Ovary (tissue), 9 donors: ENCODE data around the gene PSIP1. TPM values are rescaled to one million over a fixed set of nuclear protein-coding genes. Genes with fewer than 3 reads are reported as not detected.

ENCODE experiments used
- DNase-seq, 5 donors: peaks; one replicate each; pipeline ENCODE4 v3.0.0-alpha.2; 2019 to 2020
- H3K27ac ChIP-seq, 2 donors: fragments of 200-600 bp; one replicate each; pipeline versions ENCODE4 v1.5.1 to v1.8.0; 2019 to 2022
- H3K27me3 ChIP-seq: fragments of 200-600 bp; one replicate; pipeline ENCODE4 v1.8.0; 2022
- H3K36me3 ChIP-seq: fragments of 200-600 bp; sonication (generic); one replicate; pipeline ENCODE4 v1.5.1; 2019
- H3K4me1 ChIP-seq: one replicate; pipeline ENCODE4 v1.8.1; 2013; ENCODE audit warnings: mild to moderate bottlenecking, moderate library complexity; ENCODE audit not compliant: insufficient read depth
- H3K4me3 ChIP-seq: fragments of 200-600 bp; sonication (generic); one replicate; pipeline ENCODE4 v1.5.1; 2017
- H3K9me3 ChIP-seq, 2 donors: fragments of 200-600 bp in 1 of 2; sonication (generic) in 1 of 2; one replicate each; pipeline versions ENCODE4 v1.5.1 to v1.8.1; 2013 to 2019; ENCODE audit warnings: mild to moderate bottlenecking in 1 of 2, moderate library complexity in 1 of 2
- CTCF ChIP-seq, 3 donors: fragments of 450-650 bp in 2 of 3; fragments of 200-600 bp in 1 of 3; IDR thresholded peaks; one replicate each; pipeline versions ENCODE4 v1.5.1 to v1.8.0; 2016 to 2022; ENCODE audit warnings: antibody characterized with exemption in 3 of 3, mild to moderate bottlenecking in 1 of 3
- EP300 ChIP-seq: sonication (generic); formaldehyde crosslinking; IDR thresholded peaks from one replicate; pipeline ENCODE4 v1.6.1; 2017; ENCODE audit warnings: antibody characterized with exemption
- POLR2A ChIP-seq: fragments of 450-650 bp; IDR thresholded peaks from one replicate; pipeline ENCODE4 v1.6.1; 2017; ENCODE audit warnings: antibody characterized with exemption, mild to moderate bottlenecking, moderate library complexity
- WGBS, 3 donors: extraction: QIAGEN DNeasy Blood & Tissue Kit in 1 of 3; methylation state at CpG; one replicate each; pipeline versions ENCODE4 v1.1.5 to v1.1.7; 2013 to 2017; 5-methylcytosine and 5-hydroxymethylcytosine counted together
- intact Hi-C, 4 donors: fragments of 100-400 bp; cut with DNase I; formaldehyde crosslinking; loops; one replicate each; pipeline versions ENCODE4 v1.11.0 to v1.15.1; 2022 to 2023
- polyA plus RNA-seq, 2 donors: library from polyadenylated mRNA; stranded (reverse); fragments of 200-250 nt in 1 of 2; fragments of 350-450 nt in 1 of 2; fragmentation: Illumina TruSeq in 1 of 2; extraction: RNeasy Lipid Tissue Mini Kit (QIAGEN cat#74804) in 1 of 2; gene quantifications; one replicate each; pipeline ENCODE4 v1.2.3, GENCODE V29; 2013 to 2014
- total RNA-seq, 7 donors: library from RNA; depleted of rRNA in 2 of 7; stranded (reverse); fragments of >200 nt in 2 of 7; fragmentation: NEBNext Ultra II Directional in 3 of 7; extraction: Animal tissue kit (Norgen Biotek cat#: 25700) in 3 of 7; gene quantifications; one replicate each; pipeline versions ENCODE4 v1.1.0 to v1.2.4, GENCODE V29; 2016 to 2023
- donor health status: DM: no; HTN: no; CAD: no; lungs with moderate emphysema.
- donor health status: DM: no; HTN: no; CAD: no.
- donor health status: Bipolar disorder and iron deficiency.
- donor health status: DM: yes; HTN: yes; CAD: no.
- donor health status: DM: no; HTN: no; CAD: no.
- donor health status: DM: yes; HTN: yes; CAD: no.

PSIP1 gene
- total and polyA plus RNA-seq, 9 donors: 69.5 to 104 (median 81.2) TPM

GRCh38 chr9:15549611-15550010 is 38.8 kb upstream of the PSIP1 start:
- Histone ChIP-seq H3K36me3 (no peaks in the 10 kb centered on the region), H3K9me3 (no peaks in the 10 kb centered on the region), H3K27me3 (no peaks in the 10 kb centered on the region), H3K27ac (no peak overlapping the region), H3K4me1 (no peaks in the 10 kb centered on the region), H3K4me3 (no peak overlapping the region)
- 94 to 98% (median 95%) methylated on average over 2 of the region's 2 CpGs for WGBS, 3 donors
- TF ChIP-seq EP300 (no peak), POLR2A (no peak)
- no peak for DNase-seq
- intact Hi-C loops: no loop called here

- Histone ChIP-seq H3K9me3 (no peaks in the 10 kb centered on the region), H3K36me3 (no peaks in the 10 kb centered on the region), H3K27ac (no peak overlapping the region), H3K4me1 (no peaks in the 10 kb centered on the region), H3K27me3 (no peaks in the 10 kb centered on the region), H3K4me3 (no peak overlapping the region)
- TF ChIP-seq CTCF (IDR thresholded peaks at IDR 0.05) (no peak), EP300 (no peak), POLR2A (no peak)
- 90 to 94% (median 92%) methylated on average over 4 of the region's 4 CpGs for WGBS, 3 donors
- intact Hi-C loops: no loop called here
- no peak for DNase-seq
Measured at GRCh38 chr9:15543047-15543813, 32.5 kb upstream of the PSIP1 start.

- Histone ChIP-seq H3K27me3 (no peaks in the 10 kb centered on the region), H3K9me3 (no peaks in the 10 kb centered on the region), H3K4me3 (no peak overlapping the region), H3K27ac (no peak overlapping the region), H3K36me3 (no peaks in the 10 kb centered on the region), H3K4me1 (no peaks in the 10 kb centered on the region)
- DNase-seq: no peak
- intact Hi-C loops: no loop called here
- WGBS, 3 donors: 92 to 96% (median 93%) methylated on average over 2 of the region's 2 CpGs
- no peak for TF ChIP-seq EP300
- no peak for TF ChIP-seq POLR2A
- TF ChIP-seq CTCF (IDR thresholded peaks at IDR 0.05): no peak
Measured at GRCh38 chr9:15542624-15543023, 31.9 kb upstream of the PSIP1 start.

- intact Hi-C loops: no loop called here
- no peaks in the 10 kb centered on the region for H3K36me3 ChIP-seq
- H3K9me3 ChIP-seq: no peaks in the 10 kb centered on the region
- DNase-seq: no peak
- H3K4me3 ChIP-seq: no peak overlapping the region
- TF ChIP-seq EP300: no peak
- TF ChIP-seq POLR2A: no peak
- no peak for TF ChIP-seq CTCF (IDR thresholded peaks at IDR 0.05)
- no peak overlapping the region for H3K27ac ChIP-seq
- WGBS, 3 donors: 26 to 34% (median 31%) methylated on average over 2 of the region's 2 CpGs
- no peaks in the 10 kb centered on the region for H3K27me3 ChIP-seq
- no peaks in the 10 kb centered on the region for H3K4me1 ChIP-seq
Measured at GRCh38 chr9:15541872-15542271, 31.1 kb upstream of the PSIP1 start.

GRCh38 chr9:15531380-15531779 is 20.6 kb upstream of the PSIP1 start:
- H3K27ac ChIP-seq: no peak overlapping the region
- no peak for TF ChIP-seq EP300
- no peak for TF ChIP-seq POLR2A
- no peak for TF ChIP-seq CTCF (IDR thresholded peaks at IDR 0.05)

More at GRCh38 chr9:15531380-15531779, 20.6 kb upstream of the PSIP1 start:
- DNase-seq: no peak
- no peak overlapping the region for H3K4me3 ChIP-seq
- H3K4me1 ChIP-seq: no peaks in the 10 kb centered on the region
- H3K9me3 ChIP-seq: no peaks in the 10 kb centered on the region
- H3K27me3 ChIP-seq: no peaks in the 10 kb centered on the region
- H3K36me3 ChIP-seq: no peaks in the 10 kb centered on the region
- intact Hi-C loops: no loop called here
- 23 to 37% (median 28%) methylated on average over 1 of the region's 1 CpG for WGBS, 3 donors
